GM21381 (cell line): ENCODE data around the gene AVPR1A.

ENCODE experiments used
- ATAC-seq: cut with Tn5 transposase; IDR thresholded peaks from one replicate; pipeline ENCODE4 v1.9.1; 2021; ENCODE audit warnings: mild to moderate bottlenecking, moderate library complexity; ENCODE audit not compliant: unreplicated experiment

Gene AVPR1A

DNA sequence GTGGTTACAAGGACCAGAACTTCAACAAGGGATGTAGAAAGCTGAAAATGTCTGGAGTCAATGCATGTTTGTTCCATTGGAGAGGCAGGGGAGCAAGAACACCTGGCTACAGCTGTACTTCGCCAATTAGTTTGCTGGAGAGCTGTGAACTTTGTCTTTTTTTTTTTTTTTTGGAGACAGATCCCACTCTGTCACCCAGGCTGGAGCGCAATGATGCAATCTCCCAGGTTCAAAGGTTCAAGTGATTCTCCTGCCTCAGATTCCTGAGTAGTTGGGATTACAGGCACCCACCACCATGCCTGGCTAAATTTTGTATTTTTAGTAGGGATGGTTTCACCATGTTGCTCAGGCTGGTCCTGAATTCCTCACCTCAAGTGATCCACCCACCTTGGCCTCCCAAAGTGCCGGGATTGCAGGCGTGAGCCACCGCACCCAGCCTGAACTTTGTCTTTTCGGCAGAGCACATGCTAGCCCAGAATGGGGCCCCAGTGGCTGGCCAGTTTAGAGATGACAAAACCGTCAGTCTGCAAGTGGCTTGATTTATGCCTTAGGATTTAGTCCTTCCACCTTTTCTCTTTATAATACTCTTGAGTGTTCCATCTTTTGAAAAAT is 55.5 kb downstream of the AVPR1A start:
- no peak for ATAC-seq

DNA sequence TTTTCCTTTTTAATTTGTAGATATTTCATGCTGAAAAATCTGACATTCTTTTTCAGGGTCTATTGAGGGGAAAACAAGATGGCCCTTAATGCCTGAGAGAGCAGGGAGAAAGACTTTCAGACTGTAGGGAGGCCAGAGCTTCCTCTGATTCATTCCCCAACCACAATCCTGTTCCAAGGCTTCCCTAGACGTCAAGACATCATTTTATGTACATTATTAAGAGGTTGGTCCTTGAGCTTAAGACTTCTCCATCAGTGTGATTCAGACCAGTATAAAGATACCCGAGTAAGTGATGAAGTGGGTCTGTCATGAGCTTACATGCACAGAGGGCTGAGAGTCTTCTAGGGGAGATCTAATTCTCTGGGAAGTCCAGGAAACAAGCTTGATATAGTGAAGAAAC is 57.3 kb downstream of the AVPR1A start:
- ATAC-seq: no peak

DNA sequence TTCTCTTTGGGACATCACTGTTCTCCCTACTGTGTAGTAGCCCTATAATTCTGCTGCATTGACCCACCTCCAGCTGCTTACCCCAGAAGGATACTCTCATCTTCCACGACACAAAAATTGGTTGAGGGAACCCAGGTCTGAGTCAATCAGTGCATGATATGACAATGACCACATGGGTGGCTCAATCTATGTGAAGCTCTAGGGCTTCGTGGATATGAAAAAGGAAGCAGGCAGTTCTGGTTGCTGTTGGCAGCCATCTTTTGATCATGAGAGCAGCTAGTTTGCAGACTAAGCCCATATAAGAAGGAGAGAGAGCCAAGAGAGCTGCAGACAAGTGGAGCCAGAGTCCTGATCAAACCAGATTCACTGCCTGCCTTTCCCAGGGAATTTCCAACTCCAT is 57.9 kb downstream of the AVPR1A start:
- ATAC-seq: no peak
